Central memory CD8-positive, alpha-beta T cell (primary cell): Measurements from ENCODE around the gene SLC5A8.

Source experiments
- ATAC-seq: fragments of 150-1000 bp; cut with Tn5 transposase; replicated peaks from 2 replicates; pipeline ENCODE4 v1.10.0; 2022; ENCODE audit warnings: mild to moderate bottlenecking, moderate FRiP score, moderate number of reproducible peaks; ENCODE audit not compliant: poor library complexity, severe bottlenecking; ENCODE audit errors: extremely low read depth
- DNase-seq, 2 donors: peaks; one replicate each; pipeline ENCODE4 v3.0.0; 2021; ENCODE audit warnings: low spot score in 2 of 2
- H3K27ac Mint-ChIP-seq: one replicate; pipeline ENCODE4 v1.8.0; 2022; ENCODE audit warnings: low read depth, mild to moderate bottlenecking, moderate library complexity, mixed read lengths
- H3K27me3 Mint-ChIP-seq: one replicate; pipeline ENCODE4 v1.8.0; 2022; ENCODE audit warnings: mixed read lengths
- H3K36me3 Mint-ChIP-seq: one replicate; pipeline ENCODE4 v1.8.0; 2022; ENCODE audit warnings: mild to moderate bottlenecking, moderate library complexity, mixed read lengths; ENCODE audit not compliant: insufficient read depth
- H3K4me1 Mint-ChIP-seq: one replicate; pipeline ENCODE4 v1.8.0; 2022; ENCODE audit warnings: mixed read lengths
- H3K4me3 Mint-ChIP-seq: one replicate; pipeline ENCODE4 v1.8.0; 2022; ENCODE audit warnings: mild to moderate bottlenecking, moderate library complexity, mixed read lengths
- H3K9me3 Mint-ChIP-seq: one replicate; pipeline ENCODE4 v1.8.0; 2022; ENCODE audit warnings: mixed read lengths

Gene SLC5A8

DNA sequence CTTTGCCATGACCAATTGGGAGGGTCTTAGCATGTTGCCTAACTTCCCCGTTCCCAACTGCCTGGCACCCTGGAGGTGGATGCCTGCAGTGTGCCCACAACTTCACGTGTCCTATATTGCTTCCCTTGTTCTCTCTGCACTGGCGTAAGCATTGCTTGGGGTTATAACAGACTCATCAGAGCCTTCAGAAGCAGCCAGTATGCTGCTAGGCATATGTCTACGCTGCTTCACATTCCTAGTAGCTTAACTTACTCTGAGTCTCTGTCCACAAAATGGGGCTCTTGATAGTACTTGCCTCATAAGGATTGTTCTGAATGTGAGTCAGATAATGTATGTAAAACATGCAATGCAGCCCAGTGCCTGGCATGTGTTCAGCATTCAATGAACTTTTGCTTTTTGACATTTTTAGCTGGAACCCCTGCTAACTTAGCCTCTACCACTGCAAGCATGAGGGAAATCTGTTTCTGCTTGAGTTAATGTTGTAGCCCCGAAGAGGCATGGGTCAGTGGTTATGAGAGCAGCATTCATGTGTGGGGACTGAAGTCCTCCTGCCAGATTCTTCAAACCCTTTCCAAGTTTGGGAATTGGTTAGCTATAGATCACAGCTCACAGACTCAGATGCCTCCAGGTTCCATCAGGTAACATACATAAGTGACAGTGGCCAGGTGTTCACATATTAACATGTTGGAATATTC lies 2.8 kb downstream of the SLC5A8 start:
- H3K36me3 Mint-ChIP-seq: no peaks in the 10 kb centered on the region
- peaks cover 21% of the 10 kb centered on the region for H3K27me3 Mint-ChIP-seq
- no peaks in the 10 kb centered on the region for H3K9me3 Mint-ChIP-seq
- no peak for DNase-seq
- H3K27ac Mint-ChIP-seq: no peak overlapping the region
- H3K4me1 Mint-ChIP-seq: no peaks in the 10 kb centered on the region
- no peak overlapping the region for H3K4me3 Mint-ChIP-seq
- no peak for ATAC-seq

GRCh38 chr12:101204602-101205304 lies 5.3 kb downstream of the SLC5A8 start:
- no peaks in the 10 kb centered on the region for H3K4me1 Mint-ChIP-seq
- no peak overlapping the region for H3K27ac Mint-ChIP-seq
- H3K9me3 Mint-ChIP-seq: no peaks in the 10 kb centered on the region
- ATAC-seq (no peak), DNase-seq (no peak)
- peaks cover 18% of the 10 kb centered on the region for H3K27me3 Mint-ChIP-seq
- no peaks in the 10 kb centered on the region for H3K36me3 Mint-ChIP-seq
- H3K4me3 Mint-ChIP-seq: no peak overlapping the region

DNA sequence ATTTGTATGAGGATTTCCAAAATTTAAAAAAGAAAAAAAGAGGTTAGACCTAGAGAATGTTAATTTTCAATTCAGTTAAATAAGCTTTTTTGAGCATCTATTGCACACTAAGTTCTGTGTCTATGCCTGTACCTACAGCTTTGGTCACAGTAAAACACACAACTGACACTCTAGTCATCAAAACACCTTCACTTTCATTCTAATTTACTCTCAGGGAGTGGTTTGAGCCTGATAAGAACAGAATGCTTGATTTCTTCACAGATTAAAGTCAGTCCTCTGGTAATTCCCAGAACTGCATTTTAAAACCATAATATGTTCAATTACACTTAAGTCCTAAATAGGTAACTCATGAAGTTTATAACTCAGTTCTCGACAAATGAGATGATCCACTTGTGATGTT lies 9.2 kb downstream of the SLC5A8 start:
- ATAC-seq (no peak), DNase-seq (no peak)
- H3K4me1 Mint-ChIP-seq: no peaks in the 10 kb centered on the region
- H3K27me3 Mint-ChIP-seq: peaks cover 14% of the 10 kb centered on the region
- no peaks in the 10 kb centered on the region for H3K36me3 Mint-ChIP-seq
- H3K9me3 Mint-ChIP-seq: no peaks in the 10 kb centered on the region
- H3K27ac Mint-ChIP-seq: no peak overlapping the region
- no peak overlapping the region for H3K4me3 Mint-ChIP-seq

- Mint-ChIP-seq H3K27ac (no peak overlapping the region), H3K27me3 (peaks cover 16% of the 10 kb centered on the region), H3K9me3 (no peaks in the 10 kb centered on the region), H3K4me3 (no peak overlapping the region), H3K4me1 (no peaks in the 10 kb centered on the region), H3K36me3 (no peaks in the 10 kb centered on the region)
- DNase-seq (no peak), ATAC-seq (no peak)
These were observed 9.9 kb downstream of the SLC5A8 start for GRCh38 chr12:101200145-101200544.

DNA sequence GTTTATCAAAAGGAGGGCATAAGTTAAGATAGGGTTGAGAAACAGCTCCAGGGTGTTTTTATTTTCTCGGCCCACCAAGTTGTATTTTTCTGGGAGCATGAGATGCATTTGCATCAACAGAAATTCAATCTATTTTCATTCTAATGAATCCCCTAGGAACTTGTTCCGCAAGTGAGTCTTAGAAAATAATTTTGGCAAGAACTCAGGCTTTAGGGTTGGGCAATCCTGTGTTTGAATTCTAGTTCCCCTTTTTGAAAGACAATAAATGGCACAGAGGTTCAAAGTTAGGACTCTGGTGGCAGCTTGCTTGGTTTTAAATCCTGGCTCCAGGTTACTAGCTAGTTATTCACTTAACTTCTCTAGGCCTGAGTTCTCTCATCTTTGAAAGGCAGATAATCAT lies 23.7 kb downstream of the SLC5A8 start:
- H3K9me3 Mint-ChIP-seq: no peaks in the 10 kb centered on the region

DNA sequence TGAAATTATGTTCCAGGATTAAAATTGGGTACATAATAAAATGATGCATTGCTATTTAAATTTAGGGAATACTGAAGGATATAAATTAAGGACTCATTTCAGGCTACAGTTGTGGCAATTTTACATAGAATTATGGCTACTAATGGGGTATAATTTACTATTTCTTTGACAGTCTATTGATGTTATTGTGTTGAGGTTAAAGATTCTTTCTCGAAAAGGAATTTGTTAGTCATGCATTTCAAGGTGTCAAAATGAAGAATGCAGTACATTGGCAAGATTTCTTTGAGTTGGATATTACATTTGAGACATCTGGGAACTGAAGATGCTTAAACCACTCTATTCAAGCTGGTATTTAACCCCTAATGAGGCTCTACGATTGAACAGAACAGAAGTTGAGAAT lies 28.3 kb downstream of the SLC5A8 start:
- Mint-ChIP-seq H3K27ac (no peak overlapping the region), H3K9me3 (peaks cover under 1% of the 10 kb centered on the region)
- no peak for ATAC-seq

More for the DNA sequence above, 23.7 kb downstream of the SLC5A8 start:
- no peak for DNase-seq
- peaks cover 20% of the 10 kb centered on the region for H3K27me3 Mint-ChIP-seq
- no peak for ATAC-seq
- no peak overlapping the region for H3K4me3 Mint-ChIP-seq
- peaks cover 3% of the 10 kb centered on the region for H3K36me3 Mint-ChIP-seq
- H3K4me1 Mint-ChIP-seq: no peaks in the 10 kb centered on the region
- no peak overlapping the region for H3K27ac Mint-ChIP-seq

GRCh38 chr12:101174541-101174940 lies 35.5 kb downstream of the SLC5A8 start:
- ATAC-seq: no peak
- Mint-ChIP-seq H3K27ac (no peak overlapping the region), H3K4me1 (no peaks in the 10 kb centered on the region), H3K36me3 (peaks cover 1% of the 10 kb centered on the region), H3K27me3 (peaks cover 10% of the 10 kb centered on the region), H3K9me3 (peaks cover 12% of the 10 kb centered on the region), H3K4me3 (no peak overlapping the region)
- no peak for DNase-seq

More for the DNA sequence above, 28.3 kb downstream of the SLC5A8 start:
- Mint-ChIP-seq H3K4me1 (no peaks in the 10 kb centered on the region), H3K27me3 (no peaks in the 10 kb centered on the region), H3K4me3 (no peak overlapping the region), H3K36me3 (peaks cover 4% of the 10 kb centered on the region)
- DNase-seq: no peak

DNA sequence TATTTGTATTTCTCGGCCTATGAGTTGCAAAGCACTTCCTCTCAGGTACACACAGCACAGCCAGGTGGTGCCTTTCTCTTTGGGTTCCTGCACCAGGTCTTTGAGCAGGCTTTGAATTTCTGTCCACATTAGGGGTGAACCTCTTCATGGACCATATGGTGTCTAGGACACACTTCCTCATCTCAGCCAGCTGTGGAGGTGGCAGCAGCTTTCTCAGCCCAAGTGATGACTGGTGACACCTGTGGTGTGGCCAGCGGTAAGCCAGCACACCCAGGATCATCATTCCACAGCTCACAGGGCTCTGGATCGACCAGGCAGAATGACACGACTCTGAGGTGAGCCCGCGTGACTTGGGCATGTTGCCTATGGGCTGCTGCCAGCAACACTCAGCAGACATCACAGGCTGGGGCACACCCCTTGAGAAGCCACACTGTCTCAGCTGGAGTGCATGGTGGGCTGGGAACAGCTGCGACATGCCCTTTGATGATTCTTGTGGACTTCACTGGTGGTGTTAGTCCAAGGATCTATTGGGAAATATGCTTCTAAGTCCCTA lies 36.8 kb downstream of the SLC5A8 start:
- no peak overlapping the region for H3K4me3 Mint-ChIP-seq
- H3K27me3 Mint-ChIP-seq: peaks cover 10% of the 10 kb centered on the region
- H3K9me3 Mint-ChIP-seq: peaks cover 12% of the 10 kb centered on the region
- no peak overlapping the region for H3K27ac Mint-ChIP-seq
- no peak for ATAC-seq
- no peaks in the 10 kb centered on the region for H3K4me1 Mint-ChIP-seq
- H3K36me3 Mint-ChIP-seq: no peaks in the 10 kb centered on the region
- DNase-seq: no peak

GRCh38 chr12:101172316-101172715 lies 37.7 kb downstream of the SLC5A8 start:
- no peak overlapping the region for H3K27ac Mint-ChIP-seq
- H3K9me3 Mint-ChIP-seq: peaks cover 12% of the 10 kb centered on the region
- H3K36me3 Mint-ChIP-seq: no peaks in the 10 kb centered on the region
- peaks cover 10% of the 10 kb centered on the region for H3K27me3 Mint-ChIP-seq
- ATAC-seq (no peak), DNase-seq (no peak)
- H3K4me3 Mint-ChIP-seq: no peak overlapping the region
- H3K4me1 Mint-ChIP-seq: no peaks in the 10 kb centered on the region

DNA sequence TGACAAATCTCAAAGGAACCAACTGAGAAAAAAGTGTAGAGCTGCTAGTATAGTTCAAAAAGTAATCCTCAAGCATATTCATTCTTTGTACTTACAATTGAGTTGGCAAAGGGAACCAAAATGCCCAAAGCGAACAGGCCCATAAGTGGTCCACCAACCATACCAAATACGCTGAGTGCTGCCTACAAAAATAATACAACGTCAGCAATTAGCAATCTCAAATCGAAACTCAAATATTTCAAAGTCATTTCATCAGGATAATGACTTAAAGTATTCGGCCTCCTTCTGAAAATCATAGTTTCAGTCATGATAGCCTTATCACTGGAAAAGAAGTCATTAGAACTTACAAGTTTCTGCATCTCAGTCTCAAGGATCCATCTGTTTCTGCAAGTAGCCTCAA lies 42.0 kb downstream of the SLC5A8 start:
- Mint-ChIP-seq H3K36me3 (no peaks in the 10 kb centered on the region), H3K4me3 (no peak overlapping the region), H3K27ac (no peak overlapping the region), H3K27me3 (peaks cover 10% of the 10 kb centered on the region), H3K4me1 (no peaks in the 10 kb centered on the region), H3K9me3 (no peaks in the 10 kb centered on the region)
- ATAC-seq (no peak), DNase-seq (no peak)

DNA sequence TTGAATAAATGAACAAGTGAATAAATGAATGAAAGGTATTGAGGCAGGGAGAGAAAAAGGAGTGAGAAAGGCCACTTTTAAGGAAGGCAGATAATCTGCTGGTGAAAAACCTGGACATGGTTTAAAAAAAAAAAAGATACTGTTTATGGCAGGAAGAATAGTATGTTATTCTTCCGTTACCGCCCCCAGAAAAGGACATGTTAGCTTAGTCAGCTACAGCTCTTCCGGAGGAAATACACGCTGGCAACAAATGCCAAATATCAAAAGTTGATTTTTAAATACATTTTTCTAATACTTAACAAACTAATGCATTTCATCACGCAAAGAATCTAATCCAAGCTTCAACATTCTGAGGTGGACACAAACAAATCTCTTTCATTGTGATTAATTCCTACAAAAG lies 43.2 kb downstream of the SLC5A8 start:
- ATAC-seq: no peak

DNA sequence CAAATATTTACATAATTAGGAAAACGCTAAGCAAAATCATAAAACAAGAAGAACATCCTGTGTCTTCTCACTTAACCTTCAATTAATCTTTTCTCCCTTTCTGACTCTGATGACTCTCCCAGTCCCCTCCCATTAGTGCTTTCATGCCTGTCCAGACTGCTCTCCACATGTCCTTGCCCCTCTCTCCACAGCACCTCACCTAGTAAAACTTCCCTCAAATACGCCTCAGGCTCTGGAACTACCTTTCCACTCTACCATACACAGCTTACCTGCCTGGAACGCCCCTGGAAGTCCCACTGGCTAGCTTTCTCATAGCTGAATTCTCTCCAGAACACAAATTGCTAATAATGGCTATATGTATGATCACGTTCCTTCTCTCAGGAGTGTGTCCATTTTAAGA lies 44.7 kb downstream of the SLC5A8 start:
- Mint-ChIP-seq H3K9me3 (no peaks in the 10 kb centered on the region), H3K4me3 (no peak overlapping the region), H3K4me1 (no peaks in the 10 kb centered on the region), H3K27me3 (no peaks in the 10 kb centered on the region), H3K27ac (no peak overlapping the region), H3K36me3 (no peaks in the 10 kb centered on the region)
- ATAC-seq: no peak
- no peak for DNase-seq

More for the DNA sequence above, 43.2 kb downstream of the SLC5A8 start:
- H3K36me3 Mint-ChIP-seq: no peaks in the 10 kb centered on the region
- H3K27me3 Mint-ChIP-seq: peaks cover 10% of the 10 kb centered on the region
- no peak overlapping the region for H3K27ac Mint-ChIP-seq
- H3K4me3 Mint-ChIP-seq: no peak overlapping the region
- H3K4me1 Mint-ChIP-seq: no peaks in the 10 kb centered on the region
- H3K9me3 Mint-ChIP-seq: no peaks in the 10 kb centered on the region
- no peak for DNase-seq
